GM12878 (cell line): Measurements from ENCODE around the gene ANKRD28. TPM values are rescaled to one million over a fixed set of nuclear protein-coding genes. Genes with fewer than 3 reads are reported as not detected.

Source experiments
- CHD1 ChIP-seq: IDR thresholded peaks from 2 replicates; pipeline ENCODE4 v1.6.1; 2012; ENCODE audit warnings: low read depth, low read length, improper control_type of control experiment
- CREB1 ChIP-seq: IDR thresholded peaks from 2 replicates; pipeline ENCODE4 v1.6.1; 2012; ENCODE audit warnings: low read depth, mild to moderate bottlenecking, inconsistent platforms
- EP300 ChIP-seq, 2 experiments: fragments of 150-350 bp in 1 of 2; IDR thresholded peaks; 2 replicates each; pipeline ENCODE4 v1.6.1; 2011 to 2012; ENCODE audit warnings: low read depth in 2 of 2, low read length in 2 of 2, borderline replicate concordance in 1 of 2, improper control_type of control experiment in 1 of 2, inconsistent platforms in 1 of 2; ENCODE audit not compliant: control insufficient read depth in 1 of 2
- FOXM1 ChIP-seq: IDR thresholded peaks from 2 replicates; pipeline ENCODE4 v1.6.1; 2012; ENCODE audit warnings: low read depth, mild to moderate bottlenecking, inconsistent platforms, low read length, moderate library complexity
- HDAC6 ChIP-seq: fragments of 200-600 bp; sonication (generic); IDR thresholded peaks from one replicate; pipeline ENCODE4 v1.8.0; 2017; ENCODE audit warnings: antibody characterized with exemption; ENCODE audit not compliant: unreplicated experiment
- IKZF2 ChIP-seq, 2 experiments: fragments of 450-650 bp; IDR thresholded peaks; 2 replicates each; pipeline ENCODE4 v1.6.1; 2017; ENCODE audit warnings: mild to moderate bottlenecking in 2 of 2, moderate library complexity in 2 of 2
- IRF4 ChIP-seq: IDR thresholded peaks from 2 replicates; pipeline ENCODE4 v1.6.1; 2011; ENCODE audit warnings: low read depth, low read length
- KDM1A ChIP-seq: fragments of 200-600 bp; sonication (generic); IDR thresholded peaks from 2 replicates; pipeline ENCODE4 v1.6.1; 2016; ENCODE audit warnings: borderline replicate concordance
- MXI1 ChIP-seq: fragments of 150-350 bp; IDR thresholded peaks from 2 replicates; pipeline ENCODE4 v1.6.1; 2011; ENCODE audit warnings: low read depth, mild to moderate bottlenecking, inconsistent platforms, low read length, improper control_type of control experiment
- NFIC ChIP-seq: IDR thresholded peaks from 2 replicates; pipeline ENCODE4 v1.6.1; 2012; ENCODE audit warnings: low read depth, mild to moderate bottlenecking, inconsistent platforms, low read length, moderate library complexity
- NFXL1 ChIP-seq: fragments of 450-650 bp; IDR thresholded peaks from 2 replicates; pipeline ENCODE4 v1.6.1; 2017; ENCODE audit warnings: antibody characterized with exemption, mild to moderate bottlenecking, borderline replicate concordance
- RAD21 ChIP-seq: IDR thresholded peaks from 2 replicates; pipeline ENCODE4 v1.6.1; 2011; ENCODE audit warnings: mild to moderate bottlenecking, low read depth, low read length, moderate library complexity; ENCODE audit not compliant: insufficient read depth
- RAD51 ChIP-seq: fragments of 450-650 bp; IDR thresholded peaks from 2 replicates; pipeline ENCODE4 v1.6.1; 2016; ENCODE audit warnings: moderate library complexity, mild to moderate bottlenecking, inconsistent platforms
- SPI1 ChIP-seq: IDR thresholded peaks from 2 replicates; pipeline ENCODE4 v1.6.1; 2011; ENCODE audit warnings: low read depth, mild to moderate bottlenecking, low read length, moderate library complexity, borderline replicate concordance; ENCODE audit not compliant: insufficient read depth
- polyA plus RNA-seq, 11 experiments: library from polyadenylated mRNA; depleted of rRNA in 4 of 11; unstranded in 6 of 11; stranded (reverse) in 5 of 11; fragments of >200 nt; fragmentation: Nextera tagmentation in 4 of 11; fragmentation: Illumina TruSeq in 1 of 11; extraction: Ambion mirVana in 4 of 11; extraction: Trizol in 1 of 11; gene quantifications; 1 replicate in 1 of 11; 2 replicates in 10 of 11; pipeline versions ENCODE4 v1.2.1 to v1.2.3, GENCODE V29; 2011 to 2016; ENCODE audit warnings: inconsistent platforms in 2 of 11, missing spikeins in 2 of 11, low read depth in 1 of 11
- total RNA-seq, 4 experiments: library from RNA; depleted of rRNA in 3 of 4; stranded (reverse); fragments of >200 nt in 3 of 4; fragmentation: Illumina TruSeq in 1 of 4; extraction: Trizol in 1 of 4; gene quantifications; 2 replicates each; pipeline versions ENCODE4 v1.2.1 to v1.2.3, GENCODE V29; 2013 to 2021
- TF ChIP-seq, protein P1 (sequence below): IDR thresholded peaks from 2 replicates; pipeline ENCODE4 v1.6.1; 2012; ENCODE audit warnings: improper control_type of control experiment, low read depth, low read length; ENCODE audit not compliant: insufficient replicate concordance
- TF ChIP-seq, protein P2 (sequence below): fragments of 450-650 bp; IDR thresholded peaks from 2 replicates; pipeline ENCODE4 v1.6.1; 2017; ENCODE audit warnings: low read depth, mild to moderate bottlenecking, moderate library complexity
- TF ChIP-seq, protein P3 (sequence below): fragments of 450-650 bp; formaldehyde crosslinking; IDR thresholded peaks from 2 replicates; pipeline ENCODE4 v1.4.0; 2020; ENCODE audit warnings: mild to moderate bottlenecking, moderate library complexity
- TF ChIP-seq, protein P4 (sequence below): IDR thresholded peaks from 2 replicates; pipeline ENCODE4 v1.6.1; 2011; ENCODE audit warnings: mild to moderate bottlenecking, low read depth, low read length, moderate library complexity; ENCODE audit not compliant: insufficient replicate concordance

Gene ANKRD28
- total and polyA plus RNA-seq, 10 of the 15 experiments (the other 5 are each of a cell fraction or from before 2014, with no cell fraction given): 11.2 to 105 (median 38.3) TPM

DNA sequence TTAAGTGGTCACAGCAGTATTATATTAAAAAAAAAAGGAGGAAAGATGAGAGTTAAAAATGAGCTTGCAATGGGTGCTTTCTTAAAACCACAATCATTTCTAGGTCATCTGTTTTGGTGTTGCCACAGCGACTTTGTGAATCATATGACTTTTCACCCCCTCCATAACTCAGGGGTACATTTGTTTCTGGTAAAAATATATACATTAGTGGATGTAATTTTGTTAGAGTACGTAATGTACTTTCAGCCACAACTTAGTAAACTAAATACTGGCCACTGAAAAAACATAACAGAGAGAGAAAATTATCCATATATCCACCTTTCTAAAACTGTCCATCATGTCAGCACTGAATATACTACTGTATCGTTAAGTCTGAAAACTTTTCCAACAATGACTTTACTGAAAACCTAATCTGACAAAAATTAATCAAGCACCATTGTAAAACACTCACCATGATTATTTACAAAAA lies 3.4 kb downstream of the ANKRD28 start (continued):
- TF ChIP-seq SPI1 (no peak), MXI1 (peak; percentile 86; the same call in 1 of the 2 replicates), EP300 (IDR thresholded peaks at IDR 0.05; ENCODE audit: borderline replicate concordance in 1 of 2, control insufficient read depth in 1 of 2, low read depth in 2 of 2, low read length in 2 of 2) (peak; percentile 79 to 94), IRF4 (no peak; the same call in 1 of the 2 replicates), RAD21 (no peak), NFXL1 (no peak), IKZF2 (IDR thresholded peaks at IDR 0.05) (peak in 1 of 2 experiments; percentile 30; a peak in 1 of 4 replicates), KDM1A (no peak), RAD51 (peak; percentile 76), CHD1 (peak; percentile 54; the same call in 1 of the 2 replicates), HDAC6 (no peak), FOXM1 (peak; percentile 80; the same call in 1 of the 2 replicates), NFIC (peak; percentile 84), CREB1 (peak; percentile 27; the same call in 1 of the 2 replicates)
- TF ChIP-seq, protein P1, sequence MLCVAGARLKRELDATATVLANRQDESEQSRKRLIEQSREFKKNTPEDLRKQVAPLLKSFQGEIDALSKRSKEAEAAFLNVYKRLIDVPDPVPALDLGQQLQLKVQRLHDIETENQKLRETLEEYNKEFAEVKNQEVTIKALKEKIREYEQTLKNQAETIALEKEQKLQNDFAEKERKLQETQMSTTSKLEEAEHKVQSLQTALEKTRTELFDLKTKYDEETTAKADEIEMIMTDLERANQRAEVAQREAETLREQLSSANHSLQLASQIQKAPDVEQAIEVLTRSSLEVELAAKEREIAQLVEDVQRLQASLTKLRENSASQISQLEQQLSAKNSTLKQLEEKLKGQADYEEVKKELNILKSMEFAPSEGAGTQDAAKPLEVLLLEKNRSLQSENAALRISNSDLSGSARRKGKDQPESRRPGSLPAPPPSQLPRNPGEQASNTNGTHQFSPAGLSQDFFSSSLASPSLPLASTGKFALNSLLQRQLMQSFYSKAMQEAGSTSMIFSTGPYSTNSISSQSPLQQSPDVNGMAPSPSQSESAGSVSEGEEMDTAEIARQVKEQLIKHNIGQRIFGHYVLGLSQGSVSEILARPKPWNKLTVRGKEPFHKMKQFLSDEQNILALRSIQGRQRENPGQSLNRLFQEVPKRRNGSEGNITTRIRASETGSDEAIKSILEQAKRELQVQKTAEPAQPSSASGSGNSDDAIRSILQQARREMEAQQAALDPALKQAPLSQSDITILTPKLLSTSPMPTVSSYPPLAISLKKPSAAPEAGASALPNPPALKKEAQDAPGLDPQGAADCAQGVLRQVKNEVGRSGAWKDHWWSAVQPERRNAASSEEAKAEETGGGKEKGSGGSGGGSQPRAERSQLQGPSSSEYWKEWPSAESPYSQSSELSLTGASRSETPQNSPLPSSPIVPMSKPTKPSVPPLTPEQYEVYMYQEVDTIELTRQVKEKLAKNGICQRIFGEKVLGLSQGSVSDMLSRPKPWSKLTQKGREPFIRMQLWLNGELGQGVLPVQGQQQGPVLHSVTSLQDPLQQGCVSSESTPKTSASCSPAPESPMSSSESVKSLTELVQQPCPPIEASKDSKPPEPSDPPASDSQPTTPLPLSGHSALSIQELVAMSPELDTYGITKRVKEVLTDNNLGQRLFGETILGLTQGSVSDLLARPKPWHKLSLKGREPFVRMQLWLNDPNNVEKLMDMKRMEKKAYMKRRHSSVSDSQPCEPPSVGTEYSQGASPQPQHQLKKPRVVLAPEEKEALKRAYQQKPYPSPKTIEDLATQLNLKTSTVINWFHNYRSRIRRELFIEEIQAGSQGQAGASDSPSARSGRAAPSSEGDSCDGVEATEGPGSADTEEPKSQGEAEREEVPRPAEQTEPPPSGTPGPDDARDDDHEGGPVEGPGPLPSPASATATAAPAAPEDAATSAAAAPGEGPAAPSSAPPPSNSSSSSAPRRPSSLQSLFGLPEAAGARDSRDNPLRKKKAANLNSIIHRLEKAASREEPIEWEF: peak; percentile 40
- TF ChIP-seq, protein P2, sequence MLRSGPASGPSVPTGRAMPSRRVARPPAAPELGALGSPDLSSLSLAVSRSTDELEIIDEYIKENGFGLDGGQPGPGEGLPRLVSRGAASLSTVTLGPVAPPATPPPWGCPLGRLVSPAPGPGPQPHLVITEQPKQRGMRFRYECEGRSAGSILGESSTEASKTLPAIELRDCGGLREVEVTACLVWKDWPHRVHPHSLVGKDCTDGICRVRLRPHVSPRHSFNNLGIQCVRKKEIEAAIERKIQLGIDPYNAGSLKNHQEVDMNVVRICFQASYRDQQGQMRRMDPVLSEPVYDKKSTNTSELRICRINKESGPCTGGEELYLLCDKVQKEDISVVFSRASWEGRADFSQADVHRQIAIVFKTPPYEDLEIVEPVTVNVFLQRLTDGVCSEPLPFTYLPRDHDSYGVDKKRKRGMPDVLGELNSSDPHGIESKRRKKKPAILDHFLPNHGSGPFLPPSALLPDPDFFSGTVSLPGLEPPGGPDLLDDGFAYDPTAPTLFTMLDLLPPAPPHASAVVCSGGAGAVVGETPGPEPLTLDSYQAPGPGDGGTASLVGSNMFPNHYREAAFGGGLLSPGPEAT: peak; percentile 85; the same call in 1 of the 2 replicates
- TF ChIP-seq, protein P3, sequence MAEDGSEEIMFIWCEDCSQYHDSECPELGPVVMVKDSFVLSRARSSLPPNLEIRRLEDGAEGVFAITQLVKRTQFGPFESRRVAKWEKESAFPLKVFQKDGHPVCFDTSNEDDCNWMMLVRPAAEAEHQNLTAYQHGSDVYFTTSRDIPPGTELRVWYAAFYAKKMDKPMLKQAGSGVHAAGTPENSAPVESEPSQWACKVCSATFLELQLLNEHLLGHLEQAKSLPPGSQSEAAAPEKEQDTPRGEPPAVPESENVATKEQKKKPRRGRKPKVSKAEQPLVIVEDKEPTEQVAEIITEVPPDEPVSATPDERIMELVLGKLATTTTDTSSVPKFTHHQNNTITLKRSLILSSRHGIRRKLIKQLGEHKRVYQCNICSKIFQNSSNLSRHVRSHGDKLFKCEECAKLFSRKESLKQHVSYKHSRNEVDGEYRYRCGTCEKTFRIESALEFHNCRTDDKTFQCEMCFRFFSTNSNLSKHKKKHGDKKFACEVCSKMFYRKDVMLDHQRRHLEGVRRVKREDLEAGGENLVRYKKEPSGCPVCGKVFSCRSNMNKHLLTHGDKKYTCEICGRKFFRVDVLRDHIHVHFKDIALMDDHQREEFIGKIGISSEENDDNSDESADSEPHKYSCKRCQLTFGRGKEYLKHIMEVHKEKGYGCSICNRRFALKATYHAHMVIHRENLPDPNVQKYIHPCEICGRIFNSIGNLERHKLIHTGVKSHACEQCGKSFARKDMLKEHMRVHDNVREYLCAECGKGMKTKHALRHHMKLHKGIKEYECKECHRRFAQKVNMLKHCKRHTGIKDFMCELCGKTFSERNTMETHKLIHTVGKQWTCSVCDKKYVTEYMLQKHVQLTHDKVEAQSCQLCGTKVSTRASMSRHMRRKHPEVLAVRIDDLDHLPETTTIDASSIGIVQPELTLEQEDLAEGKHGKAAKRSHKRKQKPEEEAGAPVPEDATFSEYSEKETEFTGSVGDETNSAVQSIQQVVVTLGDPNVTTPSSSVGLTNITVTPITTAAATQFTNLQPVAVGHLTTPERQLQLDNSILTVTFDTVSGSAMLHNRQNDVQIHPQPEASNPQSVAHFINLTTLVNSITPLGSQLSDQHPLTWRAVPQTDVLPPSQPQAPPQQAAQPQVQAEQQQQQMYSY (CRISPR knock-in tag): no peak
- TF ChIP-seq, protein P4, sequence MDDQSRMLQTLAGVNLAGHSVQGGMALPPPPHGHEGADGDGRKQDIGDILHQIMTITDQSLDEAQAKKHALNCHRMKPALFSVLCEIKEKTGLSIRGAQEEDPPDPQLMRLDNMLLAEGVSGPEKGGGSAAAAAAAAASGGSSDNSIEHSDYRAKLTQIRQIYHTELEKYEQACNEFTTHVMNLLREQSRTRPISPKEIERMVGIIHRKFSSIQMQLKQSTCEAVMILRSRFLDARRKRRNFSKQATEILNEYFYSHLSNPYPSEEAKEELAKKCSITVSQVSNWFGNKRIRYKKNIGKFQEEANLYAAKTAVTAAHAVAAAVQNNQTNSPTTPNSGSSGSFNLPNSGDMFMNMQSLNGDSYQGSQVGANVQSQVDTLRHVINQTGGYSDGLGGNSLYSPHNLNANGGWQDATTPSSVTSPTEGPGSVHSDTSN: no peak
